ENCODE measurements around the gene ST8SIA6.
A peak's percentile ranks its signal among the peaks of the same experiment; 100 is the strongest.

ST8SIA6 gene

GRCh38 chr10:17383801-17384555 is 70.4 kb downstream of the ST8SIA6 start:
- DNase-seq = no peak

DNA sequence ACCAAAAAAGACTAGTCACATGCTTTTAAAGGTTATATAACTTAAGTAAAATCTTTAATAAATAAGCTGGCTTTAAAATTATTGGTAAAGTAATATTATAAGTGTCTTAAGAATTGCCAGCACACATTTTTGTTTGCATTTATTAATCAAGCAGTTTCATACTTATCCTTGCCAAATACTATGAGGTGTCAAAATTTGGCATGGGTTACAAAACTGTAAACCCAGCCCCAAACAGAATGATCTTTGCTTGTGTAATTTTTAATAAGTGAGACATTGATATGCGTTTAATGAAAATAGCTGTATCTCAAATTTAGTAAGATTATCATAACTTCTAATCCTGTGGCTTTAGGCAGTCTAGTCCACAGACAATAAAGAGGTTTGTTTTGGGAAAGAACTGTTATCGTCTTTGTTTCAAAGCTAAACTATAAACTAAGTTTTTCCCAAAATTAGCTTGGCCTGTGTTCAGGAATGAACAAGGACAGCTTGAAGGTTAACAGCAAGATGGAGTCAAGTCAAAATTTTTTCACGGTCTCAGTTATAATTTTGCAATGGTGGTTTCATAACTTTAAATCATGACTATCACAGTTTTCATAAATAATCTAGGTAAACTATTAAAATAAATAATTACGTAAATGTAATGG is 72.8 kb downstream of the ST8SIA6 start:
- DNase-seq = no peak

- DNase-seq = no peak
Observed at GRCh38 chr10:17380888-17381287, 73.5 kb downstream of the ST8SIA6 start.

- DNase-seq = no peak
Observed at GRCh38 chr10:17380016-17380415, 74.4 kb downstream of the ST8SIA6 start.

DNA sequence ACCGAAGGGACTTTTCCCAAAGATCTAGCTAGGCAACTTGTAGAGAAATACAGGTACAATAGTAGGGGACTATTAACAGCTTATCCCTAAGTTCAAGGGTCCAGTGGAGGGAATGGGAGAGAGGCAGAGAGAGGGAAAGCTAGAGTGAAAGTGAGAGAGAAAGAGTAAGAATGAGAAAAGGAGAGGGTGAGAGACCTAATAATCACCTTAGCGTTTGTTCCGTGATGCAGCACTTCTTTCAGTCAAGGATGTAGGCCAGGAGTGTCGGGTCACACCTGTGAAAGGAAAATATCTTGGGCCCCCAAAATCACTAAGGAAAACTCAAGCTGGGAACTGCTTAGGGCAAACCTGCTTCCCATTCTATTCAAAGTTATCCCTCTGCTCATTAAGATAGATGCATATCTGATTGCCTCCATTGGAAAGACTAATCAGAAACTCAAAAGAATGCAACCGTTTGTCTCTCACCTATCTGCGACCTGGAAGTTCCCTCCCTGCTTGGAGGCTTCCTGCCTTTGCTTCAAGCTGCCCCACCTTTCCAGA is 75.2 kb downstream of the ST8SIA6 start:
- DNase-seq = no peak

GRCh38 chr10:17375936-17376584 is 78.3 kb downstream of the ST8SIA6 start:
- DNase-seq = no peak

- DNase-seq = no peak
Observed at GRCh38 chr10:17368708-17369272, 85.6 kb downstream of the ST8SIA6 start.

DNA sequence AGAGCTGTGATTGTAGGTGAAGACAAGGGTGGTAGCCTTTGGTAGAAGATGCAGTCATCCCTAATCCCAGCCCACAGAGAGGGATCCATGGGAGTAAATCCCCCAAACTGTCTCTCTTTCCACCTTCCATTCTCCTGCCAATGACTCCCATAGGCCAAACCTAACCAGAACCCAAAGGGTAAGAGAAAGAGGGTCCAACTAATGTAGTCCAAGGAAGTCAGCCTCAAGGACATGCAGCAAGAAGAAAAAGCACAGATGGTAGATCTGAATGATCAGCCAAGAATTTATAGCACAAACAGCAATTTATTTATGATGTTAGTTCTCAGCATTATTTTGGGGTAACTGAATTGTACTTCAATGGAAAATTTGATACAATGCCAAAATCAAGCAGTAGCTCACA is 87.7 kb downstream of the ST8SIA6 start:
- DNase-seq = no peak

GRCh38 chr10:17365402-17365801 is 89.0 kb downstream of the ST8SIA6 start:
- no peak for DNase-seq

DNA sequence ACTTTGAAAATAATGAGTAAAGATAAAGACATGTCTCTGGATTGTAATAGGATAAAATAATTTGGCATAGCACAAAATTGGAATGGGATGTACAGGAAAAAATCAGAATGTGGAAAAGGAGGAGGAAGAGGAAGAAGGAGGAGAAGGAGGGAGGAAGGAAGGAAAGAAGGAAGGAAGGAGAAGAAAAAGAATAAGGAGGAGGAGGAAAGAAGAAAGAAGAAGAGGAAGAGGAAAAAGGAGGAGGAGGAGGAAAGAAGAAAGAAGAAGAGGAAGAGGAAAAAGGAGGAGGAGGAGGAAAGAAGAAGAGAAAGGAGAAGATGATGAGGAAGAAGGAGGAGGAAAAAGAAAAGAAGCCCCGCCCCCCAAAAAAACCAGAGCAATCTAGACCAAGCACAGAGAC is 95.9 kb downstream of the ST8SIA6 start:
- no peak for DNase-seq

DNA sequence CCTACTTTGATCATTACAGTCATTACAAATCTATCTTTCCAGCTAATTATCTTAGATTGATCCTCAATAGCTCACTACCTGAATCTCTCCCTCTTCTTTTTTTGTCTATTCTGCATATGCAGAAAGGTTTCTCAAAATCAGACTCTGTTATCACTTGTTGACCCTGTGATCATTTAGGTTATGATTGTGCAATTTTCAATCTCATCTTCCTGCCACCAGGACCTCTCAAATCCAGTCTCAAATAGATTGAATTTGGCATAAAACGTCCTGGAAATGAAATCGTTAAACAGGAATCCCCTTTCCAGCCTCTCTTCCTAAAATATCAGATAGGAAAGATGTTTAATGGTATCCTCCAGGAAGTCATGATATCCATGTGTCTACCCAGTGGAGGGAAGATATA is 96.6 kb downstream of the ST8SIA6 start:
- DNase-seq = no peak

DNA sequence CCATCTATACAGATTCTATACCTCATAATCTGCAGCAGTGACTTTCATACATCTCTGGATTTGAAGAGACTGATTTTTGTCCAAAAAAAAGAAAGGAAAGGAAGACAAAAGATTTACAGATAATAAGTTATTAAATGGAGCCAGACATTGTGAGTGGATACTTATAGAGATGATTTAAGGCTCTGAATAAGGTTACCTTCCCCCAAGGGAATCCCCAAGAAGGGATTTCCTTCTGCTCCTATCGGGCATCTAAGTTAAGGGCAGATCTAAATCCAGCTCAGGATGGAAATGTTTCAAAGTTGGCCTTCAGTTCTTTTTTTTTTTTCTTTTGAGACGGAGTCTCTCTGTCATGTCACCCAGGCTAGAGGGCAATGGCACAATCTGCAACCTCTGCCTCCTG is 97.6 kb downstream of the ST8SIA6 start:
- DNase-seq = no peak

GRCh38 chr10:17354781-17355180 is 99.6 kb downstream of the ST8SIA6 start:
- DNase-seq = peak; percentile 3

DNA sequence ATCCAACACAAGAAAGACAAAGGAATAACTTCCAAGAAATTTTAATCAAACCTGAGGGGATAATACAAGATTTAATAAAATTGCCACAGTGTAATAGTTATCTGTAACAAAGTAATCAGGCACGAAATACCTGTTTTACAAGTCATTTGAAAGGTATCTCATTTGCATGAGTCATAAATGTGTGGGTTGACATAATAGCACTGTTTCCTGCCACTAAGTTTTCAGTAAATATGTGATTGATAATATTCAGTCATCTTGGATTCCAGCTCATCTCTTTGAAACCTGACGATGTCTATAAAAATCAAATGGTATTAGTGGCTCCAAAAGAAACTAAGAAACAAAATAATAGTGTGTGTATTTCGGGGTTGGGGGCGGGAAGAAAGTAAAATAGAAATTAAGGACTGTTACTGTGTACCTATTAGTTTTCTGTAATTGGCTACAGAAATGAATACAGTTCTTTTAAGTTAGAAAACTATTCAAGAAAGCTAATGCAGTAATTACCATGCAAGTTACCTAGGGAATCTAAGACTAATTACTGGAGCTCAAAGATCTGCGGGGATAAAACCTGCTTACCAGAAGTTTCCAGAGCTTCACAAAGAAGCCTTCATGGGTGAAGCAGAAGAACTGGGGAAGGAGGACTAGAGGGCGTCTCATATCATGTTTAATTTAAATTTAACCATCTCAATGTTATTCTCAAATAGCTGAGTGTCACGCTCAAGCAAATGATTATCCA is 100.7 kb downstream of the ST8SIA6 start:
- no peak for DNase-seq

DNA sequence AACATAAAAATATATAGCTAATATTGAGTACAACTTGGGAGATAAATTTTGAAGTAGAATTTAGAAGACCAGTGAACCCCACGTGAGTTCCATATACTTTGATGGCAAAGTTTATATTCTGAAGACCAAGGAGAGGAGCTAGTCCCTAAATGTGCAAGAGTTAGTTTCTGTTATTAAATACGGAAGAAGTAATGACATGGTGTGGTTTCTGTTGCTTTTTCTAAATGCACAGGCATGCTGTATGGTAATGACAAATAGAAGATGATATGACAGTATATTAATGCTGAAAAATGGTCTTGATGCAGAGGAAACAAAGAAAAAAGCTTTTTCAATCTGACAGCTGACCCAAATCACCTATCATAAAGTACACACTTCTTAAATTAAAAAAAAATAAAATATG is 101.8 kb downstream of the ST8SIA6 start:
- DNase-seq = no peak

DNA sequence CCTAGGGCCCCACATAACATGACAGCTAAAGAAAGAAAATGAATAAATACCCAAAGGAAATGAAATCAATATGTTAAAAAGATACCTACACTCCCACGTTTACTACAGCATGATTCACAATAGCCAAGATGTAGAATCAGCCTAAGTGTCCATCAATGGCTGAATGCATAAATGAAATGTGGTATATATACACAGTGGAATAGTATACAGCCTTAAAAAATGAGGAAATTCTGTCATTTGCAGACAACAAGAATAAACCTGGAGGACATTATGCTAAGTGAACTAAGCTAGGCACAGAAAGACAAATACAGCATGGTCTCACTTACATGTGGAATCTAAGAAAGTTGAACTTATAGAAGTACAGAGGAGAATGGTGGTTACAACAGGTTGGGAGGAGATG is 102.9 kb downstream of the ST8SIA6 start:
- DNase-seq = no peak

DNA sequence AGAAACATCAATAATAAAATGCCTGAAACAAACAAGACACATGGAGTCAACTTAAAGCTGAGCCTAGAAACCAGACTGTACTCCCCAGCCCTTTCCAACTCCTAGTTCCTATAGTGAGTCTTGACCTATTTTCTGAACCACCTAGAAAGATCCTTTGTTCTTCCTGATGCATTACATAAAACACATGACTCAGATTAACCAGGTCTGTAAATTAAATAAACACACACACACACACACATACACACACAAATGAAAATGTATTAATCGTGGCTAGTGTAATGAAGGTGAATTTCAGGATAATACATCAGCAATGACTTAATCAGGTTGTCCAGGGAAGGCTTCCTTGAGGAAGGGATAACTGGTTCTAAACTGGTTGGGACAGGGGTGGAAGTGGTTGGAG is 104.7 kb downstream of the ST8SIA6 start:
- no peak for DNase-seq

DNA sequence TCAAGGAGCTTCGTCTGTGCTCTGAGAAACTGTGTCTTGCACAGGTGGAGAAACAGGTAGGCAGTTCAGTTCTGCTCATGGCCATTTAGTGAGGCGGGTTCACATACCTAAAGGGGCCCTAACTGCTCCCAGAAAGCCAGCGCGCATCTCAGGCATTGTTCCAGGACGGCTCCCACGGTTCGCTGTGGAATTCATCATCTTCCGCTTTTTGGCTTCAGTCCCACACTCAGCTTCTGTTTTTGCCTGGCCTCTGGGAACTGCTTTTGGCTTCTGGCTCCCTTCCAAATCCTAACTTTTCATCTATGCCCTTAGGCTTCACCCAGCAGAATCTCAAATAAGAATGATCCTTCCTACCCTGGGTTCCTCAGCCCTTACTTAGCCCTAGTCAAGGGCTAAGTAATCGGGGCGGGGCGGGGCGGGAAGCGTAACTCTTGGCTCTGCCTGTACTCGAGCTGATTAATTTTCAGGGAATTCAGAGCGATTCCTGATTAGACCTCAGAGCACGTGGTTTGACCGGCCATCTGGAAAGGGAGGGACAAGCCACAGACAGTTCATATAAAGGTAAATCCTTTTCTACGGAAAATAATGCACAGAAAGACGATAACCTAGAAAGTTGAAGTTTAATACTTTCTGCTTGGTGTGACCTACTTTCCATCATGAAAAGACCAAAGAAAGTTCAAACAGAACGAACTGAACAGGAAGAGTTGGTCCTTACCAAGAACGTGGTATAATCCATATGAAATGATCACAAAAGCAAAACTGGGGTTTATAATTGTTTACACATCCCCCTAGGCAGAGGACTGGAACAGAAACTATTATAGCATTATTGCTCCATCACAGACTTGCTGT is 105.7 kb downstream of the ST8SIA6 start:
- peak; percentile 87 for DNase-seq

DNA sequence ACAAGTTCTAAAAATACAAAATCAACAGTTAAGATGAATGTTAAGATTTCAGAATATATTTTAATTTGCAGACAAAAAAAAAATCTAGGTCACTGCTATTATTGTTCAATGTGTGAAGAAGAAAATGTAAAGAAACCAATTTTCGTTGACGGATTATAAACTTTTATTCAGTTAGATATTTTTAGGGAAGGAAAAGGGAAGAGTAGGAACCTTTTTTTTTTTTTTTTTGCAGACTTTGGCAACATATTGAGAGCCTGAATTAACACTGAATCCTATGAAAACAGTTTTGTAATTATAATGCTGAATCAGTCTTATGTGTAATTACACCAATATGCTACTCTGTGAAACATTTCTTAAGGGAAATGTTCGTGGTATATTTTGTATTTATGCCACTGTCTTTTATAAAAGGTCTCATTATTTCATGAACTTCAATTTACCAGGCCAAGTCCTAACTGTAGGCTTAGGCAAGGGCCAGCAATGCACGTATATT is 106.3 kb downstream of the ST8SIA6 start:
- DNase-seq = no peak

- DNase-seq = no peak
Observed at GRCh38 chr10:17344206-17344605, 110.2 kb downstream of the ST8SIA6 start.

DNA sequence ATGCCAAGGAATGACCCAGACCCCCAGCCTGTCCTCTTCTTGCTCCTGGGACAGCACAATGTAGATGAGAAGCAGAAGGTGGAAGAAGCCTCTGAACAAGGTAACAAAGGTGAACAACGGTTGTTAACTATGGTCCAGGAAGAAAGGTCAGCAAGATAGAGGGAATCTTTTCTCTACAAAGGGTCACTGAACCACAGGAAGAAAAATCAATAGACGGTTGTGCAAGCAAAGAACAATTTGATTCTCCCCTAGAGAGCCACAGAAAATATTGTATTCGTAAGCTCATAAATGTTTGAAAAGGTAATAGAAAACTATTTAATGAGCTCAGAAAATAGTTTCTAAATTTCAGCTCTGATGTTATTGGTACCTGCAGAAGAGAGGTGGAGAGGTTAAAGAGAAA is 111.3 kb downstream of the ST8SIA6 start:
- no peak for DNase-seq
